Endometrial microvascular endothelial cells (primary cell): Measurements from ENCODE around the gene TNFSF11. TPM values are rescaled to one million over a fixed set of nuclear protein-coding genes. Genes with fewer than 3 reads are reported as not detected.

Experiments
- in situ Hi-C: cut with HindIII; loops from 2 replicates; pipeline ENCODE4 v1.10.0; 2017; ENCODE audit warnings: low sequenced_read_pairs, low pct_unique_long_range_greater_than_20kb; ENCODE audit errors: inconsistent ontology term
- total RNA-seq: library from RNA; depleted of rRNA; stranded (reverse); fragments of >200 nt; gene quantifications from one replicate; pipeline ENCODE4 v1.2.3, GENCODE V29; 2015; ENCODE audit errors: inconsistent ontology term

The TNFSF11 gene, protein sequence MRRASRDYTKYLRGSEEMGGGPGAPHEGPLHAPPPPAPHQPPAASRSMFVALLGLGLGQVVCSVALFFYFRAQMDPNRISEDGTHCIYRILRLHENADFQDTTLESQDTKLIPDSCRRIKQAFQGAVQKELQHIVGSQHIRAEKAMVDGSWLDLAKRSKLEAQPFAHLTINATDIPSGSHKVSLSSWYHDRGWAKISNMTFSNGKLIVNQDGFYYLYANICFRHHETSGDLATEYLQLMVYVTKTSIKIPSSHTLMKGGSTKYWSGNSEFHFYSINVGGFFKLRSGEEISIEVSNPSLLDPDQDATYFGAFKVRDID
- 0.19 TPM for total RNA-seq

DNA sequence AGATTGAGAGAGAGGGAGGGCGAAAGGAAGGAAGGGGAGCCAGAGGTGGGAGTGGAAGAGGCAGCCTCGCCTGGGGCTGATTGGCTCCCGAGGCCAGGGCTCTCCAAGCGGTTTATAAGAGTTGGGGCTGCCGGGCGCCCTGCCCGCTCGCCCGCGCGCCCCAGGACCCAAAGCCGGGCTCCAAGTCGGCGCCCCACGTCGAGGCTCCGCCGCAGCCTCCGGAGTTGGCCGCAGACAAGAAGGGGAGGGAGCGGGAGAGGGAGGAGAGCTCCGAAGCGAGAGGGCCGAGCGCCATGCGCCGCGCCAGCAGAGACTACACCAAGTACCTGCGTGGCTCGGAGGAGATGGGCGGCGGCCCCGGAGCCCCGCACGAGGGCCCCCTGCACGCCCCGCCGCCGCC lies at the start of gene TNFSF11:
TSS of gene TNFSF11 (plus strand) at position 142 of the 400 bp plus-strand sequence. CDS start at position 294, 152 bp downstream.
- in situ Hi-C loops: no loop called here

DNA sequence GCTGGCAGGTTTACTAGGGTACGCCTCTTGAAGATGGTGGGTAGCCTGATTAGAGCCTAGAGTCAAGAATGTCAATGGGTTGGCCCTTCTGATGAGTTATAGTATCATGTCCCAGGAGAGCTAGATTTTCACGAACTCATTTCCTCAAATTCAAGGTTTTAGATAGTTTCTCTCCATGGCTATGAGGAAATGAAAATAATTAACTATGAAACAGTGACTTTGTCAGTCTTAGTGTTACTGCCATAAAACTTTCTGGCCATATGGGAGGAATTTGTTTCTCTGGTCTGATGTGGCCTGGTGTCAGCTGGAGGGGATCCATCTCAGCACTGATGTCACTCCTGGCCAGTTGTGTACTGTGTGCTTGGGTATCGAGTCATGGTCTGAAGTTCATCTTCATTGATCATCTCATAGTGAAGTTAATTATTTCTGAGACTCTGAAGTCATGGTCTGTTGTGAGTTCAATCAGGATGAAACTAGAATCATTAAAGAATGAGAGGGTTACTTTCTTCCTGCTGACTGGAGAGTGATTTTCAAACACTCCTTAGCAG lies 49.4 kb upstream of the TNFSF11 start:
- in situ Hi-C loops: no loop called here

DNA sequence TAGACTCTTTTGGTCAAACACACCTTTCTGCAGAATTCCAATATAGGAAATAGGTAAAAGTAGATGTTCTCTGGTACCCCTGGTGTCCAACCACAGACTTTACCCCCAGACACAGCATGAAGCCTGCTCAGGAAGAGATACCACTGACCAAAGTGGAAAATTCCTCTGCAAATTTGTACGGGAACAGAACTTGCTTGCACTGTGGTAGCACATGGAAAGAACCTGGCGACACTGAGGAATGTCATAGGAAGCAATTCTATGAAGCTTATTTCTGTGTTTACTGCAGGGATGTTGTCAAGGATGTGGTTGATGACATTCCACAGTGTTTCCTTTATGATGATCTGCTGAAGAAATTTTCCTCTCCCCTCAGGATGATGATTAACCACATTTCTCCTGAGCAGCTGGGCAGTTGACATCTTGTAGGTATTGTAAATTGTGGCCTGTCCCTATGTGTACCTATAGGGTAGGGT lies 48.9 kb upstream of the TNFSF11 start:
- in situ Hi-C loops: no loop called here

DNA sequence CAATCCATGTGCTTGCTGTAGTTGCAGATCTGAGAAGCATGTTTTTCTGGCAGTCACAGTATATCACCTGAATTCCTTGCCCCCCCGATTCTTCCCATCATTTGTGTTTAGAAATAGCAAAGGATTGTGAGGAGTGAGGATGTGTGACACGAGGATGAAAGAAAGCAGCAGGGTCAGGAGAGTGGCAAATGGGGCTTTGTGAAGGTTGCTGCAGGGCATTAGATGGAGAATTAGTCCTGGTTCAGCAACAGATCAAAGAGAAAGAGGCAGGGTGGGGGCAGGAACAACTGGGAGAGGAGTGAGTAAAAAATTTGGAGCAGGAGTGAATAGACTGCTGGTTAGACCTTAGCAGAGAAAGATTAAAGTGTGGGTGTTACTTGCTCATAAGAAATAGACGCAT lies 47.7 kb upstream of the TNFSF11 start:
- in situ Hi-C loops: no loop called here

DNA sequence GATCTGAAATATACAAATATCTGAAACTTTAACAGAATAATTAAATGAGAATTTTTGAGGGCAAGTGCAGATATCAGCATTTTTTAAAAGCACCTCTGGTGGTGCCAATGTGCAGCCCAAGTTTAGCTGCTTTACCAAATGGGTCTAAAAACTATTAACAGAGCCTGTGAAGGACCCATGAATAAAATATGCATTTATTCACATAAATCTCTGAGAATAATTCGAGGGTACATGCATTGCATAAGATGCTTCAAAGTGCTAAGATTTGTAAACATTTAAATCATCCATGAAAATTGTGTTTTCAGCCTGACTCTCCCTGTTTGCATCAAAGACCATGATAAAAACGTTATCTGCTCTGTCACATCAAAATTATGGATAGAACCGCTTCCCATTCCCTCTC lies 47.1 kb upstream of the TNFSF11 start:
- in situ Hi-C loops: no loop called here

DNA sequence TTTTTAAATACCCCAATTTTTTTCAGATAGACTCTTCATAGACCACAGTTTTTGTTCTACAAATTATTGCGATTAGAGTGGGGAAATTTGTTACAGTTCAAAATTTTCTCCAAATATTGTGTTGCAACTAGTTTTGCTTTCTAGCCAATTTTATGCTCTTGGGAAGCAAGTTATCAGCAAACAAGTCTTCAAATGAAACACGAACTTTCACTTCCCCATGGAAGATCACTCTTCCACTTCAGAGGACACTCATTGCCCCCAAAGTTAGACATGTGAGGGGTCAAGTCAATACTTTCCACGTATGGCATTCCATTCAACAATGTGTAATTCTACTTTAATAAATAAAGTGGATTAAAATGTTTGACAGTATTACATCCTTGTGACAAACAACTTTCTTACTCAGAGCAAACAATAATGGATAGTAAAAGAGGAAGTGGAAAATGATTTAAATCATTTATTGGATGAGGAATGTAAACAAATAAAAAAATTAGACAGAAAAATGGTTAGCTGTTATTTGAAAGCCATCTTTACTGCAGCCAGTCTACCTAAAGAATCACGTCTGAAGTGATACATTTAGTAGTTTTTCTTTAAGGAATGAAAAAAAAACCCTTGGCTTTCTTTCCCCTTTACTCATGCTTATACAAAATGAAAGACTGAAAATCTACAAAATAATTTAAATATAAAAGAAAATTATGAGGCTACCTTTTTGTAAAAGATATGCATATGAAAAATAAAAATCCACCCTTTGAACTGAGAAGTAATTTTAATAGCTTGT lies 41.2 kb upstream of the TNFSF11 start:
- in situ Hi-C loops: no loop called here

DNA sequence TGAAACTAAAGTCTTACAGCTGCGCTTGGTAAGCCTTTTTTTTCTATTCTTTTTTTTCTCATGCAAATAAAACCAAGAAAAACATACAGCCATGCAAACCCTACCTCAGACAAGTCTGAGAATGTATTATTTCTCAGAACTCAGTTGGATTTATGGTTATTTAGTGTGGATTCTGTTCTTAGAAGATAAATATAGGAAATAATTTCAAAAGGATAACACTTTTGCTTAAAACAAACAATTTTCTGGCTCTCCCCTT lies 40.7 kb upstream of the TNFSF11 start:
- in situ Hi-C loops: no loop called here

DNA sequence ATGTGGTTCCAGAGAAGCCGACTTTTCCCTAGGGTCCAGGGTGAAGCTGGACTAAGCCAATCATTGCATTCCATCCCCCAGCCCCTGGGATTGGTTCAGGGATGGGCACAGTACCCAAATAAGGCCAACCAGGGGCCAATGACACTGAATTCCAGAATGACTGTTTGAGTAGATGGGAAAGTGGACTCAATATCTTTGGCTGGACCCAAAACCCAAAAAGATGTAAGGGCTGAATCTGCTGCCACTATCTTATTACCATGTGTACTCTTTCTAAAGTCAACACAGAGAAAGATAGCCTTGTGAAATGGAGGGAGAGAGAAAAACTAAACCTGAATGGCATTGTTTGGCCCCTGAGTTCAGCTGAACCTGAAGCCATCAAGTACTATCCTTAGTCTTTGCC lies 39.2 kb upstream of the TNFSF11 start:
- in situ Hi-C loops: no loop called here

DNA sequence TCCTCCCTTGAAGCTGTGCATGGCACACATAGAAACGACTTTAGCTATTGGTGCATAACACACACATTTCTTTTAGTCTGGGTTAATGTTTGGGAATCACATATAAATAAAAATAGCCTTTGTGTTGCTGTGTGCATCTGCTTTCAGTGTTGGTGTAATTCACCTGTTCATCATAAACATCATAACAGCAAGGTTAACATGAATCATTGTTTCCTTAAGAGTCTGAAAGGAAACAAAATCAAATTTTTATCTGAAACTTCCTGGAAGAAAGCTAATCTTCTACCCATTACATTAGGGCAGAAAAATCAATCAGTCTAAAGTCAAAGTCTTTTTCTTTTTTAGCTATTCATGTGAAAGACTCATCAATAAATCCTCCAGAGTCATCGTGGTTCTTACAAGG lies 35.0 kb upstream of the TNFSF11 start:
- in situ Hi-C loops: no loop called here

DNA sequence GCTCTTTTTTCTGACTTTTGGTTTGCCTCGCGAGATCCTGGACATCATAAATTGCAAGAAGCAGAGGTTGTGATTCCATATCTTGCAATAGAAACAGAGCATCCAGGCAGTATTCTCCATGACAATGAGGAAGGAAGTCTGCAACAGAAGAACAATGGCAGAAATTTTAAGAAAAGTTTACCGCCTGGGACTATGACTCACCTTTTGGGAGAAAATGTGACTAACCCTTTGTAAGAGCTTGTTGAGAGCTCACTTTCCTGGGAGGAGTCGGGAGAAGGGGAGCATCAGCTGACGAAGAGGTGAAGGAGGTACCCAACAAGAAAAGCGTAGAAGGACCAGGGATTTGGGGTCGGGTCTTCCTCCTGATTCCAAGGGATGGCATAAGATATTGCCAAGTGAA lies 34.3 kb upstream of the TNFSF11 start:
- in situ Hi-C loops: no loop called here

DNA sequence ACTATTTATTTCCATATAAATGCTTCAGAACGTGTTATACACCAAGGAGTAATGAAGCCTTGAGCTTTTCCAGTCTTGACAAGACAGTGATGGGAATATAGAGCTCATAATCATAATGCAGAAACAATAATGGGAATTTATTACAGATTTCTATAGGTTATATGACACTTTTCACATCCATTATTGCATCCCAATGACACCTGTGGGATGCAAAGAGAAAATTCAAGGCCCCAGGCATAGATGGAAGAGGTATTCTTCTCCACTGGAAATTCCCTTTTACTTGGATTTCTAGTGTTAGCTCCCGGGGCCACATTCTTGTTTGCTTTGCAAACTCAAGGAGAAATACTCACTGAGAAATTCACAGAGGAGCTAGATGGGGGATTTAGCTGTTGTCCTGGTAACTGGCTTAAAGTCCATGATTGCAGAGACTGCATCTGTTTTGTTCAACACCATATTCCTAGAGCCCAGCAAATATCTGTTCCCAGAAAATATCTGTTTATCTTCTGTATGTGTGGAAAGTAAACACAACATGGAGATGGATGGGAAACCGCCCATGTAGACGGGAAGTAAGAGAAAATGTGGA lies 30.6 kb upstream of the TNFSF11 start:
- in situ Hi-C loops: no loop called here

DNA sequence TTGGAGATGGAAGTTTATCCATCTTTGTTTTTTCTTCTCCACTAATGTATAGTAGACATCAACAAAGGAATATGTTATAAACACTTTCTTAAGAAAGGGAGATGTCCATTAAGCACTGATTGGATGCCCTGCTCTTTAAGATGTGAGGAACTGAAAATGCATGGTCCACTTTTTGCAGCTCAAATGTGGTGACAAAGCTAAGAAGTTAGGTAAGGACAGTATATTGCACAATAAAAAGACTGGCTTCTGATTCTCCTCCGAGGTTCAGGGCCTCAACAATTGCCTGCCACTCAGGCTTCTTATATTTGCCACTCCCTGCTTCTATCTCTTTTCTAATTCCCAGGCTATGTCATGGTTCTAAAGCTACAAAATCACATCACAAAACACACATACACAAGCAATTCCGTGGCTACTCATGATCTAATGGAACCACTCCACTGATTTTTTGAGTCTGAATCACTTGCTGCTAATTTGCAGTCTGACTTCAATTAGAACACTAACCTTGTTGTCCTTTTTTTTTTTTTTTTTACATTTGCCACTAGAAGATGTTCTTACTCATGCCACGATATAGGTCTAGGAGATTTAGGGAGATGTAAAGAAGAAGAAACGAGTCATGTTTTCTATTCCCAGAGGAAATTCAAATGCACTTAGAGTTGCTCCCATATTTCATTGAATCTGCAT lies 29.6 kb upstream of the TNFSF11 start:
- in situ Hi-C loops: no loop called here

DNA sequence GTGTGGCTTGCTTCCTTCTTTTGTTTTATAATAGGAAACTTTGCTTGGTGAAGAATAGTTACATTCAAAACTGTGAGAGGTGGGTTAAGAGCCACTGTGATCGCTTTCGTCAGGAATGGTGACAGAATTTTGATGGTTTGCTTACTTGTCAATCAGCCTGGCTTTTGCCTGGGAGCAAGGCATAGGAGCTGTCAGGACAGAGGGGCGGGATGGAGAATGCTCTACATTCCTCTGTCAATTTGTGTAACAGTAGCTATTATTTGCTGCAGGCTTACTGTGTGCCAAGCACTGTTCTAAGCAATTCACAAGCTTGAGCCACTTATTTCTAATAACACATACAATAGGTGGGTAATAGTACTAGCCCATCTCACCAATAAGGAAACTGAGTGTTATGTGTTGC lies 28.1 kb upstream of the TNFSF11 start:
- in situ Hi-C loops: no loop called here

DNA sequence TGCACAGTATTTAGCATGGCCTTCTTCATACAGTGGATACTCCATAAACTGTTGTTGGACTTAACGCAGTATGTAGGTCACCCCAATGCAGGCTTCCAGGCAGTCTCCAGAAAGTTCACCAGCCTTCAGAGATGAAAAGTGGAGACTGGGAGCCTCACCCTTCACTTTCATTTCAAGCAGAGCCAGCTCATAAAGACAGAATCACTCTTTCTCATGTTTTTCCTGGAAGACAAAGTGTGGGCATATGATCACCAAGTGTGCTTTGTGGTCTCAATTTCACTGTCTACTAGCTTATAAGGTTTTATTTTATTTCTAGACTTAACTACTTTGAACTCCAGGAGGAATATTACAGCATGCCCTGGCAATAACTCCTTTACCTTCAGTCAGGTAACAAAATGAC lies 26.3 kb upstream of the TNFSF11 start:
- in situ Hi-C loops: no loop called here

DNA sequence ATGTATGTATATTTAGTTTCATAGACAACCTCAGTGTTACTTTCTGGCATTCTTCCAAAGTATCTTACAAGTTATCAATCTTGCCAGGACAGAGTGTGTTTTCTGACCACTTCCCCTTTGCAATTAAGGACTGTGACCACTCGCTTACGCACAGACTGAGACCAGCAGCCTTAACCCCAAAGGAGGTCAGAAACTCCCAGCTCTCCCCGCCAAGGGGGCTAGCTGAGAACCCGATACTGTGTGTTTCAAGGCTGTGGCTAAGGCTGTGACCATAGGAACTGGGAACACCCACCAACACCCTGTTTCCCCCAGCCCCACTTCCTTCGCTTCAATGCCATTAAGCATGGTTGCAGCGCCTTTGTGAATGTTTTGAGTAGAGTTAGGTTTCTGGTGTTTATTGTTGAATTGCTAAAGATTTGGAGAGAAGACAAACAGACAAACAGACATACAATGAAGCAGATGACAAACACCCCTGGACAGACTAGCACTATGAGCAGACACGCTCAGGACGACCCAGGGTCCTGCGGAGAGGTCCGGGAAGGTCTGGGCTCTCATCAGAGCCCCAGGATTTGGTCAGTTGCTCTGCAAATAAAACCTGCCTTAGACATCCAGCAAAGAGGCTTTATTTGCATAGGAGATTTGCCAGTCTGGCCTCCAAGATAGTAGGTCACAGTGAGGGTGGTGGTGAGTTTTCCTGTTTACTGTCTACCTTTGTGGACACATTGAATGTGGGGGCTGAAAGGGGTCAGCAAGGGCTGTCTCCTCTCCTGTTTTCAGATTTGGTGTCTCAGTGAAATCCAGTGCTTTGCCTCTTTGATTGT lies 25.0 kb upstream of the TNFSF11 start:
- in situ Hi-C loops: no loop called here

DNA sequence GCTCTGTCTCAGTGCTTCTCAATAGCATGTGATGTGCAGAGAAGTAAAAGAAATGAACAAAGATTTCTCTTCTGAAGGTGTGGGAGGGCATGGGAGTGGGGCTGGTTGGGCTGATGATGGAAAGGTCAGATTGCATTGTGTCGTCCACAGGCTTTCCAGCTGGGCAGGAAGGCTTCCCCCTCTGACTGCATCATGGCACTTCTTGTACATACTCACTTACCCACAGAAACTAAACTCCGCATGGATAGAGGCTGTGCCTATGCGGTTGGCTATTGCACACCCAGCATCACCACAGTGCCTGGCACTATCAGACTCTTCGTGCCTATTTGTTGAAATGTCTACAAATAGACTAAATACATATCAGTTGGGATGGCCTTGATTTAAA lies 24.4 kb upstream of the TNFSF11 start:
- in situ Hi-C loops: no loop called here

DNA sequence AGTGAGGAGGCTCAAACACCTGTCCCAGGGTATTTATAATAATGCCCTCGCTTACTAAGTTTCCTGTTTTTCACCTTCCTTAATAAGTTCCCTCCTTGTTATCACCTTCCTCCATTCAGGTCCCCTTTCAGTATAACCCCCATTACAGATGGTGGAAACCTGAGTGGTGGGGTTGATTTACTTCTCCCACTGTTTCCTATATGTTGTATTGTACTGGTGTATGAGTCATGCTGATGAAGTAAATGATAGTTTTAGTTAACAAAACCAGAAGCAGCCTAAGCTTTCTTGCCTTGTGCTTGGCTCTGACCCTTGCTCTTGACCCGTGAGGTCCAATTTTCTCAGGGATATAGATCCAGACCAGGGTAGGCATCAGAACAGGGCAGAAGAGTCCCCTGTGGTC lies 22.3 kb upstream of the TNFSF11 start:
- in situ Hi-C loops: no loop called here

DNA sequence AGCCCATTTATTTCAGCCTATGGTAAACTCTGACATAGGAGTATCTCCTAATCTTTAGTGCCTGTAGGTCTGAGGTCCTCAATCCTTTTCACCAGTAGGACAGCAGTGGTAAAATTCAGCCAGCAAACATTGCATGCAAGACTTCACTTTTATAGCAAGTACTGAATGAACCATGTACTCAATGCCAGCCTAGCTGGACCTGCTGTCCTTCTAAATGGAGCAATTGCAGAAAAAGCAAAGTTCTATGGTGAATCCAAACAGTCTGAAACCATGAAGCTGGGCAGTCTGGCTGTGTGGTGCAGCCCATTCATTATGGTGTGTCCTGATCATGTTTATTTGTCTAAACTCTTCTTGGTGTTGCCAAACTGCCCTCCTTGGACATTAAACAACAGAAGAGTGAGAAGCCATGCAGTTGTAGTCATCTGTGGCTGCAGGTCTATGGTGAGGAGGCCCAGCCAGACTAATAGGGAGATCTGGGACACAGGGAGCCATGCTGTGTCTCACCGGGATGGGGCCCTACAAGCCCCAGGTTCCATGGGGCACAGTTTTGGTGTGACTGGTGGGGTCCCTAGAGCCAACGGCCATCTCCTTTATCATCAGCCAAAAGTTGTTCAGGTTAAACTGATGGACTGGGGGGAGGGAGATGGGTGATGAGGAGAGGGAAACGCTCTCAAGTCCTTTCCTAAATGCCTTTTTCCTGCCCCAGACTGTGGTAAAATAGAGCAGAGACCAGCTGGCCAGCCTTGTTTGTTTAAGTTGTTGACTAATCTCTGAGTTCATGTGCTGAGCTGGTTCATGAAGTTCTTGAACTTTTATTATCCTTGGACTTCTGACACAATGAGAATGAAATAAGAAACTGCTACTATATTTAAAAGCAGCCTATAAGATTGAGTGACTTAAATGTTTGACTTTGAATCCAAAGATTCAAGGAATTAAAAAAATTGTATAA lies 20.6 kb upstream of the TNFSF11 start:
- in situ Hi-C loops: no loop called here
